ENCODE results near the gene SPAG9. TPM values are rescaled to one million over a fixed set of nuclear protein-coding genes. Genes with fewer than 3 reads are reported as not detected.

Gene SPAG9
- total RNA-seq, 1 experiment from 2014 or later, result 54.3 TPM

DNA sequence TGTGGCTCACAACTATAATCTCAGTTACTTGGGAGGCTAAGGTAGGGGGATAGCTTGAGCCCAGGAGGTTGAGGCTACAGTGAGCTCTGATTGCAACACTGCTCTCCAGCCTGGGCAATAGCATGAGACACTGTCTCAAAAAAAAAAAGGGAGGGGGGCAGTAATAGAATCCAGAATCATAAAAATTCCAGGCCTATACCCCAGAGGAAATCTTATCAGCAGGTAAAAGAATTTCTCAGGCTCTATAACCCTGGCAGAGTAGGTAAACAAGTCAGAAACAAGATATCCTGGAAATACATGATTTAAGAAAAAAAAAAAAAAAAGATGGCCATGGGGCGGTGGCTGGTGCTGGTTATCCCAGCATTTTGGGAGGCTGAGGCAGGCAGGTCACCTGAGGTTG lies 12.9 kb downstream of the SPAG9 start:
- H3K27ac ChIP-seq (ENCODE audit: insufficient read length, low read depth, low read length), result no peak overlapping the region
- no peak overlapping the region for H2BK5ac ChIP-seq (ENCODE audit: insufficient read length, low read length)
- no peak overlapping the region for H3K56ac ChIP-seq (ENCODE audit: insufficient read length, low read depth, low read length)
- no peak overlapping the region for H2BK12ac ChIP-seq (ENCODE audit: insufficient read length, low read depth, low read length)
- H3K4me2 ChIP-seq (ENCODE audit: insufficient read depth, insufficient read length, low read length), result no peak overlapping the region
- no peak overlapping the region for H4K5ac ChIP-seq (ENCODE audit: insufficient read length, low read depth, low read length)
- H3K4me3 Mint-ChIP-seq, result no peak overlapping the region
- H3K23ac ChIP-seq (ENCODE audit: insufficient read length, low read depth, low read length), result no peak overlapping the region
- H3K18ac ChIP-seq (ENCODE audit: insufficient read length, low read depth, low read length), result no peak overlapping the region
- no peak overlapping the region for H3T11ph ChIP-seq (ENCODE audit: low read length)
- no peak overlapping the region for H4K8ac ChIP-seq (replicated peaks; ENCODE audit: insufficient read length, low read depth, low read length)
- H3K4me1 ChIP-seq (ENCODE audit: insufficient read depth, low read length), result no peaks in the 10 kb centered on the region
- H3K79me1 ChIP-seq (ENCODE audit: insufficient read depth, low read depth, low read length, poor library complexity, severe bottlenecking), result peaks cover 3% of the 10 kb centered on the region
- H2BK120ac ChIP-seq (ENCODE audit: low read depth, low read length, poor library complexity, severe bottlenecking), result no peak overlapping the region
- H3K23me2 ChIP-seq (ENCODE audit: insufficient read length, low read depth, low read length, poor library complexity, severe bottlenecking), result no peaks in the 10 kb centered on the region
- H4K91ac ChIP-seq (ENCODE audit: insufficient read length, low read depth, low read length), result no peak overlapping the region
- no peak overlapping the region for H2AFZ ChIP-seq (ENCODE audit: low read length)
- no peak overlapping the region for H2BK15ac ChIP-seq (ENCODE audit: low read depth, low read length)
- H3K4me1 Mint-ChIP-seq, result no peaks in the 10 kb centered on the region
- H3K27me3 ChIP-seq (ENCODE audit: insufficient read depth, low read length), result no peaks in the 10 kb centered on the region
- no peak for DNase-seq
- H3K14ac ChIP-seq (ENCODE audit: insufficient read depth, low read length), result no peak overlapping the region
- H2BK20ac ChIP-seq (ENCODE audit: low read depth, low read length, poor library complexity, severe bottlenecking), result no peak overlapping the region
- peaks cover 6% of the 10 kb centered on the region; the same call in 1 of the 2 replicates for H3K79me2 ChIP-seq (ENCODE audit: insufficient read depth, low read length)
- H3K36me3 Mint-ChIP-seq (ENCODE audit: insufficient read depth in 1 of 3, low read depth in 3 of 3), result peaks cover 0 to 5% (median 0%) of the 10 kb centered on the region in 3 experiments; a peak in 3 of 7 replicates
- H3K4ac ChIP-seq (ENCODE audit: low read depth, low read length), result no peak overlapping the region
- H4K20me1 ChIP-seq (ENCODE audit: control insufficient read depth, insufficient read depth, insufficient read length), result no peaks in the 10 kb centered on the region
- no peak overlapping the region for H3K9ac ChIP-seq (ENCODE audit: extremely low read depth, insufficient read length, low read length)
- TF ChIP-seq, protein P1, sequence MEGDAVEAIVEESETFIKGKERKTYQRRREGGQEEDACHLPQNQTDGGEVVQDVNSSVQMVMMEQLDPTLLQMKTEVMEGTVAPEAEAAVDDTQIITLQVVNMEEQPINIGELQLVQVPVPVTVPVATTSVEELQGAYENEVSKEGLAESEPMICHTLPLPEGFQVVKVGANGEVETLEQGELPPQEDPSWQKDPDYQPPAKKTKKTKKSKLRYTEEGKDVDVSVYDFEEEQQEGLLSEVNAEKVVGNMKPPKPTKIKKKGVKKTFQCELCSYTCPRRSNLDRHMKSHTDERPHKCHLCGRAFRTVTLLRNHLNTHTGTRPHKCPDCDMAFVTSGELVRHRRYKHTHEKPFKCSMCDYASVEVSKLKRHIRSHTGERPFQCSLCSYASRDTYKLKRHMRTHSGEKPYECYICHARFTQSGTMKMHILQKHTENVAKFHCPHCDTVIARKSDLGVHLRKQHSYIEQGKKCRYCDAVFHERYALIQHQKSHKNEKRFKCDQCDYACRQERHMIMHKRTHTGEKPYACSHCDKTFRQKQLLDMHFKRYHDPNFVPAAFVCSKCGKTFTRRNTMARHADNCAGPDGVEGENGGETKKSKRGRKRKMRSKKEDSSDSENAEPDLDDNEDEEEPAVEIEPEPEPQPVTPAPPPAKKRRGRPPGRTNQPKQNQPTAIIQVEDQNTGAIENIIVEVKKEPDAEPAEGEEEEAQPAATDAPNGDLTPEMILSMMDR (conservative IDR thresholded peaks at IDR 0.05), result no peak
- H2AK5ac ChIP-seq (ENCODE audit: insufficient read length, low read length), result no peak overlapping the region
- no peaks in the 10 kb centered on the region for H3K9me3 Mint-ChIP-seq
- H3K27ac Mint-ChIP-seq, result no peak overlapping the region
- WGBS (ENCODE audit: extremely low coverage, insufficient read length, low lambda C conversion rate), result no CpG with 5 or more reads among the region's 1 CpG
- H3K27me3 Mint-ChIP-seq (ENCODE audit: low read depth), result no peaks in the 10 kb centered on the region
- H3K9me3 ChIP-seq (ENCODE audit: control insufficient read depth, low read depth, low read length), result no peaks in the 10 kb centered on the region

All from H9 (cell line).